Transverse colon (tissue), 4 donors: ENCODE measurements around the gene TNFRSF8.

Experiments used
- EP300 ChIP-seq: sonication (generic); formaldehyde crosslinking; IDR thresholded peaks from one replicate; pipeline ENCODE4 v1.6.1; 2017; ENCODE audit warnings: antibody characterized with exemption, low read depth
- POLR2A ChIP-seq: fragments of 450-650 bp; IDR thresholded peaks from one replicate; pipeline ENCODE4 v1.6.1; 2016; ENCODE audit warnings: antibody characterized with exemption, mild to moderate bottlenecking, moderate library complexity
- POLR2AphosphoS5 ChIP-seq, 3 donors: sonication (generic); formaldehyde crosslinking; IDR thresholded peaks; one replicate each; pipeline ENCODE4 v1.6.1; 2016; ENCODE audit warnings: antibody characterized with exemption in 3 of 3
- TF ChIP-seq, protein P1 (sequence below), 5 experiments: fragments of 200-600 bp in 3 of 5; fragments of 450-650 bp in 2 of 5; sonication (generic) in 3 of 5; IDR thresholded peaks; 1 replicate in 2 of 5; 2 replicates in 3 of 5; pipeline ENCODE4 v1.5.1; 2016 to 2017; ENCODE audit warnings: antibody characterized with exemption in 5 of 5, inconsistent platforms in 3 of 5, mild to moderate bottlenecking in 2 of 5, moderate library complexity in 1 of 5

DNA sequence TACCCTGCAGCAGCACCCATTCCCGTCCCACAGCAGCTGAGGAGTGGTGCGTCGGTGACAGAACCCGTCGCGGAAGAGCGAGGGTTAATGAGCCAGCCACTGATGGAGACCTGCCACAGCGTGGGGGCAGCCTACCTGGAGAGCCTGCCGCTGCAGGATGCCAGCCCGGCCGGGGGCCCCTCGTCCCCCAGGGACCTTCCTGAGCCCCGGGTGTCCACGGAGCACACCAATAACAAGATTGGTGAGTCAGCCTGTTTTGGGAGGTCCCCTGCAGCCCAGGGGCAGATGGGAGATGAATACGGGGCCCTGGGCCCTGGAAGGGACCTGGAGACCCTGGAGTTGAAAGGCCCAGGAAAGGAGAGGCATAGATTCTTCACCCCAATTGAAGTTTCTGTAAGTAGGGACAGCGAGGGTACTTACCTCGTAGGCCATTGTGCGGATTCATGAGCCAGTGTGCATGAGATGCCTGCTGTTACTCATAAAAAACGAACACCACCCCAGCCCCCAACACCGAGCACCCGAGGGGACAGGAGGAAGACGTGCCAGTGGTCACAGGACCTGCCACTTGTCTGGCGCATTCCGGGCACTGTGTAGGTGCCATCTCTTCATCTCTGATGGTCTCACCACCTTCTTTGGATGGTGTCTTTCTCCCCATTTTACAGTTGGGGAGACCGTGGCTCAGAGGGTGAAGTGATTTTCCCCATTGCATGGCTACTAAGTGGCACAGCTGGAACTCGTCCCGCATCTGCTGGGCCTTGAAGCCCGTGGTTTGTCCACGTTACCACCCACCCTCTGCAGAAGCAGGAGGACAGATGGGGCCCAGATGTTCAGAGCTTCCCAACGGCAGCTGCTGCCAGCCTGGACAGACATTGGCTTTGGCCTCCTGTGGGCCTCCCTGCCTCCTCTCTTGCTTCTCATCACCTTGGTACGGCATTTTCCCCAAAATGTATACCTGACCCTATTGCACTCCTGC, 75.4 kb downstream of the TNFRSF8 start:
- TF ChIP-seq, protein P1, sequence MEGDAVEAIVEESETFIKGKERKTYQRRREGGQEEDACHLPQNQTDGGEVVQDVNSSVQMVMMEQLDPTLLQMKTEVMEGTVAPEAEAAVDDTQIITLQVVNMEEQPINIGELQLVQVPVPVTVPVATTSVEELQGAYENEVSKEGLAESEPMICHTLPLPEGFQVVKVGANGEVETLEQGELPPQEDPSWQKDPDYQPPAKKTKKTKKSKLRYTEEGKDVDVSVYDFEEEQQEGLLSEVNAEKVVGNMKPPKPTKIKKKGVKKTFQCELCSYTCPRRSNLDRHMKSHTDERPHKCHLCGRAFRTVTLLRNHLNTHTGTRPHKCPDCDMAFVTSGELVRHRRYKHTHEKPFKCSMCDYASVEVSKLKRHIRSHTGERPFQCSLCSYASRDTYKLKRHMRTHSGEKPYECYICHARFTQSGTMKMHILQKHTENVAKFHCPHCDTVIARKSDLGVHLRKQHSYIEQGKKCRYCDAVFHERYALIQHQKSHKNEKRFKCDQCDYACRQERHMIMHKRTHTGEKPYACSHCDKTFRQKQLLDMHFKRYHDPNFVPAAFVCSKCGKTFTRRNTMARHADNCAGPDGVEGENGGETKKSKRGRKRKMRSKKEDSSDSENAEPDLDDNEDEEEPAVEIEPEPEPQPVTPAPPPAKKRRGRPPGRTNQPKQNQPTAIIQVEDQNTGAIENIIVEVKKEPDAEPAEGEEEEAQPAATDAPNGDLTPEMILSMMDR (IDR thresholded peaks at IDR 0.05), result no peak
- TF ChIP-seq POLR2A (no peak), POLR2AphosphoS5 (IDR thresholded peaks at IDR 0.05) (no peak), EP300 (no peak)
